NCI-H748 (cell line): ENCODE measurements around the gene CHFR.
A peak's percentile ranks its signal among the peaks of the same experiment; 100 is the strongest.
"Not testable (repeated sequence)": the region's sequence is repeated elsewhere in the genome, so short reads cannot be mapped to it uniquely, and the experiment has no call there.

Source experiments
- DNase-seq: peaks from one replicate; lab custom pipeline; 2025; ENCODE audit not compliant: unreplicated experiment; lab: John Stamatoyannopoulos, UW

CHFR gene, protein sequence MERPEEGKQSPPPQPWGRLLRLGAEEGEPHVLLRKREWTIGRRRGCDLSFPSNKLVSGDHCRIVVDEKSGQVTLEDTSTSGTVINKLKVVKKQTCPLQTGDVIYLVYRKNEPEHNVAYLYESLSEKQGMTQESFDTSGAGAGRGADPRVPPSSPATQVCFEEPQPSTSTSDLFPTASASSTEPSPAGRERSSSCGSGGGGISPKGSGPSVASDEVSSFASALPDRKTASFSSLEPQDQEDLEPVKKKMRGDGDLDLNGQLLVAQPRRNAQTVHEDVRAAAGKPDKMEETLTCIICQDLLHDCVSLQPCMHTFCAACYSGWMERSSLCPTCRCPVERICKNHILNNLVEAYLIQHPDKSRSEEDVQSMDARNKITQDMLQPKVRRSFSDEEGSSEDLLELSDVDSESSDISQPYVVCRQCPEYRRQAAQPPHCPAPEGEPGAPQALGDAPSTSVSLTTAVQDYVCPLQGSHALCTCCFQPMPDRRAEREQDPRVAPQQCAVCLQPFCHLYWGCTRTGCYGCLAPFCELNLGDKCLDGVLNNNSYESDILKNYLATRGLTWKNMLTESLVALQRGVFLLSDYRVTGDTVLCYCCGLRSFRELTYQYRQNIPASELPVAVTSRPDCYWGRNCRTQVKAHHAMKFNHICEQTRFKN

DNA sequence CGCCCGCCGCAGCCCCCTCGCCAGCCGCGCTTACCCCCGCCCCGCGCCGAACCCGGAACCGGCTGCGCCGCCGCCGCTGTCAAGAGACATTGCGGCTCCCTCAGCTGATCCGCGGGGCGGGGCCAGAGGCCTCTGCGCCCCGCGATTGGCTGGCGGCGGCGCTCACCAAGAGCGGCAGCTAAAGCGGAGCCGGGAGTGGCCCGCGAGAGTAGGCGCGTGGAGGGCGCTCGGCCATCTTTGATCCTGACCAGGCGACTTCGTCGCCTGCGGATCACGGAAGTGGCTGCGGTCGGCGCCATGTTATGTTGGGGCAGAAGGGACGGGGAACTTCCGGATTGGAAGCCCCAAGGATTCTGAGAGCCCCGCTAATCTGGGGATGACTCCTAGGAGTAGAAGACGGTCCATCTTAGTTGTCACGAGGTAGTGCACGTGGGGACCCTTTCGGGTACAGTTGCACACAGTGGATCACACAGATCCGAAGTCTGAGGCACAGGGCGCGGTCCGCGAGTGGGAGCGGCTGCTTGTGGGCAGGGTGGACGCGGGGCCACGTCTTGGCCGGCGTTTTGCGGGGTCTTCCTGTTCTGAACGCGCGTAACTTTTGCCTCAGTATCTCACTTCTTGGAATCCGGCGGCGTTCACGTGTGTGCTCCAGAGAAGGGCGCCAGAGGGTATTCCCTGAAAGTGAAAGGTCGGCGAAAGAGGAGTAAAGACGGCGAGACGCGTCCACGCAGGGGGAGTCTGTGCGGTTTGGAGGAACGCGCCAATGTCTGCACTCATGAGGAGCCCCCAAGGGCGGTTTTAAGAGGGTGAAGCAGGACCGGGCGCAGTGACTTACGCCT, at the start of gene CHFR:
Gene CHFR, minus strand, starts transcription at position 93 of the 839 bp plus-strand sequence. CDS start 277 bp downstream, outside the sequence.
- DNase-seq, result peak; percentile 99

DNA sequence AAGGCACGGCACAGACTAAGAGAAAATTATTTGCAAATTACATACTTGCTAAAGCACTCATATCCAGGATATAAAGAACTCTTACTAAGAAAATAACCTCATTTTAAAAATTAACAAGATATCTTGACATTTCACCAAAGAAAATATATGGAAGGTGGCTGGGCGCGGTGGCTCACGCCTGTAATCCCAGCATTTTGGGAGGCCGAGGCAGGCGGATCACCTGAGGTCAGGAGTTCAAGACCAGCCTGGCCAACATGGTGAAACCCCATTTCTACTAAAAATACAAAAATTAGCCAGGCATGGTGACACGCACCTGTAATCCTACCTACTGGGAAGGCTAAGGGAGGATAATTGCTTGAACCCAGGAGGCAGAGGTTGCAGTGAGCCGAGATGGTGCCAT, 49.5 kb upstream of the CHFR start:
- DNase-seq, result not testable (repeated sequence)

DNA sequence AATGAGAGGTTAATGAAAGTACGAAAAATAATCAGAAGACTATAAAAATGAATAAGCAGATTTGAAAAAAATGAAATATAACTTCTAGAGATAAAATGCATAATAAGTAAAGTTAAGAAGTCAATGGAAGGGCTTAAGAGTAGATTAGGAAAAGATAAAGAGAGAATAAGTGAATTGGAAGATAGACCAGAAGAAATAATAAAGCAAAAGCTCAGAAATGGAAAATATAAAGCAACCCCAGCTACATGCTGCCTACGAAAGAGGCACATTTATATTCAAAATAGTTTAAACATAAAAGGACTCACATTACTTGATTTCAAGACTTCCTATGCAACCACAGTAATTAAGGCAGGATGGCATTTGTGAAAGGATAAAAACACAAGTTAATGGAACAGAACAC, 48.8 kb upstream of the CHFR start:
- DNase-seq, result no peak

GRCh38 chr12:132926415-132926833, 39.0 kb upstream of the CHFR start:
- DNase-seq, result no peak

DNA sequence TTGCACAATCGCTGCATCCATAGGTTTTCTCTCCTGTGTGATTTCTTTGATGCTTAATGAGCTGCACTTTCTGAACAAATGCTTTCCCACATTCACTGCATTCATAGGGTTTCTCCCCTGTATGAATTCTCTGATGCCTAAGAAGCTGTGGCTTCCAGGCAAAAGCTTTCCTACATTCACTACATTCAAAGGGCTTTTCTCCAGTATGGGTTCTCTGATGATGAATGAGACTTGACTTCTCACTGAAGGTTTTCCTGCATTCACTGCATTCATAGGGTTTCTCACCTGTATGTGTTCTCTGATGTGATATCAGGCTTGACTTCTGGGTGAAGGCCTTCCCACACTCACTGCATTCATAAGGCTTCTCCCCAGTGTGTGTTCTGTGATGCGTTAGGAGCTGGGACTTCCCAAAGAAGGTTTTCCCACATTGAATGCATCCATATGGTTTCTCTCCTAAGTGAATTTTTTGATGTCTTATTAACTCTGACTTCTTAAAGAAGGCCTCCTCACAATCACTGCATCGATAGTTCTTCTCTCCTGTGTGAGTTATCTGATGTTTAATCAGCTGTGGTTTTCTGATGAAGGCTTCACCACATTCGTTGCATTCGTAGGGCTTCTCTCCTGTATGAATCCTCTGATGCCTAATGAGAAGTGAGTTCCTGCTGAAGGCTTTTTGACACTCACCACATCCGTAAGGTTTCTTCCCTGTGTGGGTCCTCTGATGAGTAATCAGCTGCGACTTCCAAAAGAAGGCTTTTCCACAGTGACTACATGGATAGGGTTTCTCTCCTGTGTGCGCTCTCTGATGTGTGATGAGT, 38.4 kb upstream of the CHFR start:
- DNase-seq, result no peak

- DNase-seq, result no peak
Observed at GRCh38 chr12:132924356-132924755, 37.0 kb upstream of the CHFR start.

DNA sequence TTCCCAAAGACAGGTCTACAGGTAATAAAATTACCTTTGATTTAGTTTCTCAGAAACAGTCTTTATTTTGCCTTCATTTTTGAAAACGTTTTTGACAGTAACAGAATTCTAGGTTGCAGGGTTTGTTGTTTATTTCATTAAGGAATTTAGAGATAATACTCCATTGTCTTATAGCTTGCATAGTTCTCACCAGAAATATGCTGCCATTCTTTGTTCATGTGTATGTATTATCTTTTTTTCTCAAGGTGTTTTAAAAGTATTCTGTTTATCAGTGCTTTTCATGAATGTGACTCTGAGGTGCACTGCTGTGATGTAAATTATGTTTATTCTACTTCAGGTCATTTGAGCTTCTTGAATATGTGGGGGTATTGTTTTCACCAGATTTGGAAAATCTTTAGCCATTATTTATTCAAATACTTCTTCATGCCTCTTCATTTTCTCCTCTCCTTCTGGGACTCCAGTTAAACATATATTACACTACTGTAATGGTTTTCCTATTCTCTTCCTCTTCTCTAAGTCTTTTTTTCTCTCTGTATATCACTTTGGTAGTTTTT, 36.0 kb upstream of the CHFR start:
- no peak for DNase-seq

GRCh38 chr12:132922676-132923075, 35.3 kb upstream of the CHFR start:
- DNase-seq, result no peak

GRCh38 chr12:132921685-132922084, 34.3 kb upstream of the CHFR start:
- DNase-seq, result peak; percentile 15

DNA sequence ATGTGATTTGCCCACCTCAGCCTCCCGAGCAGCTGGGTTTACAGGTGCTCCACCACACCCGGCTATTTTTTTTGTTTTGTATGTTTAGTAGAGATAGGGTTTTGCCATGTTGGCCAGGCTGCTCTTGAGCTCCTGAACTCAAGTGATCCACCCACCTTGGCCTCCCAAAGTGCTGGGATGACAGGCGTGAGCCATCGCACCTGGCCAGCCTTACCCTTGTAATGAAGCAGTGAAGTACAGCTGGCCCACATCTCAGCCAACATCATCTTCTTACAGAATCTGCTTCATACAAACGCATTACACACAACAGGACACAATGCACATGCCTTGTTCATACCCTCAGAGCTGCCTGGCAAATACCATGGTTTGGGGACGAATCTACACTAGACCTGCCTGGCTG, 31.3 kb upstream of the CHFR start:
- no peak for DNase-seq

DNA sequence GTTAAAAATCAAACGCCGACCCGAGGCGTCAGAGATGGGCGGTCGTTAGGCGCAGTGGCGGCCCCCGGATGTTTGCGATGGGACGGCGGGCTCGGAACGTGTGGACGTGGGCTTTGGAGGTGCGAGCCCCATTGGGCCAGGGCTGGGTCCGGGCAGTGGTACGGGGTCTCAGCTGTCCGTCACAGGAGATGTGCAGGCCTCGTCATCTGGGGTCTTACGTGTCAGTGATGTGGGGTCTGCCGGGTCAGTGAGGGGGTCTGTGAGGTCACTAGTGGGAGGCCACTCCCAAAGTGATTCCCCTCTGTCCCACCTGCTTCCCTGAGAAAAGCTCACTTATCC, 21.6 kb upstream of the CHFR start:
- DNase-seq, result no peak

DNA sequence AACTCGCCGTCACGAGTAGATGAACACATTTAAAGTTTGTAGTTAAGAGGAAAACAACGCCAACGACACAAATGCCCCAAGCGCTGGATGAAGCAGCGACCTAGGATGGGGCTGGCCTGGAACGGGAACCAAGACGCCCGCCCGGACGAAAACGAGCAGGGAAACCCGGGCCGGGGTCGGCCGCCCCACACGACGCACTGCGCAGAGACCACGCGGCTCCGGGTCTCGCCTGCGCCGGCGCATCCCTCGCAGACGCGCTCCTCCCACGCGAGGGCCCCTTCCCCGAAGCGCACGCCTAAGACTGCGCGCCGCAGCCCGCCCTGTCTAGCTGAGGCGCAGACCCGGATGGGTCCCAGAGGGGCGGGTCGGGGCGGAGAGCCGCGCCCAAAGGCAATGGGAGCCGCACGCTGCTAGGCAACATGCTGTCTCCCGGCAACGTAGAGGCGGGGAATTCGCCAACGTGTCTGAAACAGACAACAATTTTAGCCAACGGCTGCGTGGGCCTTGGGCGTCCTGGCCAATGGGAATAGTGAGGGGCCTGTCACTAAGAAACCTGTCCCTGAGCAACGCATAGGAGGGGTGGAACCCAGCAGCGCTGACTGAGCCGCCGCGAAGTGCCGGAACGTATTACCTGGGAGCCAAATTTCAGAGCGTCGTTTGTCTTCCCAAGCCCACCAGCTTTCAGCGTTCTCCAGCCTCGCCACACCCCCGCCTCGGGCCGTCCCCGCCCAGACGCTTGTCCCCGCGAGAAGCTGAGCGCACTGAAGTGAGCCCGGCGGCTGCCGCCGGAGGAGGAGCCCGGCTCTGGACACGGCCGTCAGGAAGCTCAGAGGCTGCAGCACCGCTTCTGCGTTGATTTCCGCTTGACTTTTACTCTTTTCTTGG, 21.0 kb upstream of the CHFR start:
- peak; percentile 100 for DNase-seq

DNA sequence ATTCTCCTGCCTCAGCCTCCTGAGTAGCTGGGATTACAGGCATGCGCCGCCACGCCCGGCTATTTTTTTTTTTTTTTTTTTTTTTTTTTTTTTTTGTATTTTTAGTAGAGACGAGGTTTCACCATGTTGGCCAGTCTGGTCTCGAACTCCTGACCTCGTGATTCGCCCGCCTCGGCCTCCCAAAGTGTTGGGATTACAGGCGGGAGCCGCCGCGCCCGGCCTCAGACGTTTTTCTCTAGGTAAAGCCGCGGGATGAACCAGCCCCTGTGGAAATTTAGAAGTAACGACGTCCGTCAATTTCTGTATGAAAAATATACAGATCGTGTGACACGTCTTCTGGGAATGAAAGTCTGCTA, 20.4 kb upstream of the CHFR start:
- DNase-seq, result not testable (repeated sequence)

DNA sequence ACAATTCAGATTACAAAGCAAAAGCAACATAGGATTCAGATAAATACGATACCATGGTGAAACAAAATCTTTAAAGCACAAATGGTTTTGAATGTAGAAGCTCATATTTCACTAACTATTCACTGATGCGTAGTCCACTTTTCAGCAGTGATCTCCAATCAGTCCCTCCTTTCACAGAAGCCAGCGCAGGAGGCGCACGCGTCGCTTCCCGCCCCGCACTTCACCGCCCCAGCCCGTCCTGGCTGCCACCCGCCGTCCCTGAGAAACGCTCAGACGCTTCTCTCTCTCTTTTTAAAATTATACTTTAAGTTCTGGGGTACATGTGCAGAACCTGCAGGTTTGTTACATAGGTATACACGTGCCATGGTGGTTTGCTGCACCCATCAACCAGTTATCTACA, 19.8 kb upstream of the CHFR start:
- DNase-seq, result peak; percentile 48

GRCh38 chr12:132904718-132905328, 17.4 kb upstream of the CHFR start:
- no peak for DNase-seq

DNA sequence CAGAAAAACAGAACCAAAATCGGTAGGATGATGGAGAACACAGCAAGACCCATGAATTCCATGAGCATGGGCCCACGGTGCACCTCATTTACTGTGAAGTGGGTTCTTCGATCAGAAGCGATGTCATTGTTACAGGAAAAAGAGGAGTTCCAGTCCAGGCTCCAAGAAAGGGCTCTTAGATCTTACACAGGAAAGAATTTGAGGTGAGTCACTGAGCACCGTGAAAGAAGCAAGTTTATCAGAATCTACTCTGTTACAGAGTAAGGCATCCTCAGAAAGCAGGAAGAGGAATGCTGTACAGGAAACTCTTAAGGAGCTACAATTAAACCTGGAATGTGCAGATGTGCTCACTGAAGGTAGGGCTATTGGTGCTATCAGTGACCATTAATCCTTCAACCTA, 11.6 kb upstream of the CHFR start:
- no peak for DNase-seq

DNA sequence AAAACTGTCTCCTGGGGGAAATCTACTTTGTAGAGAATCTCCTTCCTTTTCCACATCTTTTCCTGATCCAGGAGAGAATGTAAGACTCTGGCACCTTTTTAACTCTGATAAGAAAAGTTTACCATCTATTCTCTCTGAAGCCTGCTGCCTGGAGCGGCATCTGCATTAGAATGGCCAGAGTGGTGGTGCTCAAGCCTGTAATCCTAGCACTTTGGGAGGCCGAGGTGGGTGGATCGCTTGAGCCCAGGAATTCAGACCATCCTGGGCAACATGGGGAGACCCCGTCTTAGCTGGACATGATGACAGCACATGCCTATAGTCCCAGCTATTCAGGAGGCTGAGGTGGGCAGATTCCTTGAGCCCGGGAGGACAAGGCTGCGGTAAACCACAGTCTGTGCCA, 1.4 kb upstream of the CHFR start:
- no peak for DNase-seq

- peak; percentile 72 for DNase-seq
Observed at GRCh38 chr12:132886529-132887477, 602 bp downstream of the CHFR start.
